ENCODE results near the gene DNASE1. TPM values are rescaled to one million over a fixed set of nuclear protein-coding genes. Genes with fewer than 3 reads are reported as not detected.

The DNASE1 gene
- total RNA-seq, 1 experiment from 2014 or later = 11.0 TPM

DNA sequence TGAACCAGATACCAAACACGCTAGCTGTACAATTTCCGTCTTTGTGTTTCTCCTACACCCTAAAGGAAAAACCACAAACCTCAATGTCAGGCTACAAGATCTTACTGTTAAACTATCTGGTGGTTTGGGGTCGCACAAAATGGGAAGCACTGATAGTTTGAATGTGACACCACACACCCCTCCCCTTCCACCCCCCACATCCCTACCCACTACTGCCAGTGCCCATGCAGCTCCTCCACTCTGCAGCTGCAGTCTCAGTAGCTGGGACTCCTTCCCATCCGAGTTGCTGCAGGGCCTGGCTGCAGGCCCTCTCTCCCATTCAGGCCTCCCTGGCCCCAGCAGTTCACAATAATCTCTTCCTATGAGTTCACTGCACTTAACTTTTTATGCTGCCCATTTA is 44.5 kb downstream of the DNASE1 start:
- ChIA-PET POLR2A (no interaction called here), RAD21 (ENCODE audit: low non-redundant PET in 1 of 2, low total read pairs in 2 of 2, uncharacterized antibody in 2 of 2, unreplicated experiment in 2 of 2) (no interaction called here), CTCF (no interaction called here)
- Histone ChIP-seq H4K20me1 (ENCODE audit: insufficient read depth) (0 out of 2 replicates have a peak, but pooled peaks cover 7% of the 10 kb centered on the region), H3K9me3 (ENCODE audit: control insufficient read depth in 1 of 2, insufficient read depth in 1 of 2, low read depth in 1 of 2, low read length in 2 of 2) (no peaks in the 10 kb centered on the region), H3K36me3 (ENCODE audit: control insufficient read depth in 1 of 2, insufficient read depth in 2 of 2, low read length in 2 of 2) (peaks cover 0 to 9% of the 10 kb centered on the region in 2 experiments), H3K27me3 (ENCODE audit: insufficient read depth, low read length) (no peaks in the 10 kb centered on the region), H3K9ac (ENCODE audit: low read length) (no peak overlapping the region), H3K79me2 (ENCODE audit: insufficient read depth, low read length) (peaks cover 99% of the 10 kb centered on the region), H3K9me2 (ENCODE audit: insufficient read depth) (no peaks in the 10 kb centered on the region), H2AFZ (ENCODE audit: low read depth, low read length, poor library complexity, severe bottlenecking) (no peak overlapping the region), H3K4me1 (ENCODE audit: control insufficient read depth in 1 of 2, insufficient read depth in 2 of 2, low read length in 2 of 2) (no peaks in the 10 kb centered on the region), H3K4me2 (ENCODE audit: low read length) (no peak overlapping the region), H3K4me3 (replicated peaks in 1 of 2; ENCODE audit: low read depth in 1 of 2, low read length in 2 of 2) (no peak overlapping the region), H3K27ac (ENCODE audit: low read depth, low read length) (no peak overlapping the region)
- intact Hi-C loops (cut with micrococcal nuclease) = no loop called here
- no TSS peak for BruUV-seq (replicated peaks)
- DNase-seq (ENCODE audit: low read depth, low spot score) (no peak), ATAC-seq (no peak)
- TF ChIP-seq RAD21 (IDR thresholded peaks at IDR 0.05; ENCODE audit: low read depth) (no peak), FOSL1 (IDR thresholded peaks at IDR 0.05; ENCODE audit: low read depth) (no peak), SRF (IDR thresholded peaks at IDR 0.05; ENCODE audit: low read depth) (no peak), POLR2AphosphoS5 (IDR thresholded peaks at IDR 0.05; ENCODE audit: low read depth, low read length) (no peak), ELF1 (IDR thresholded peaks at IDR 0.05; ENCODE audit: borderline replicate concordance, low read depth) (no peak), EGR1 (IDR thresholded peaks at IDR 0.05; ENCODE audit: low read depth) (no peak), TCF7L2 (IDR thresholded peaks at IDR 0.05; ENCODE audit: borderline replicate concordance, extremely low read depth, insufficient read depth, insufficient read length) (no peak), ZFX (IDR thresholded peaks at IDR 0.05) (no peak), EZH2phosphoT487 (IDR thresholded peaks at IDR 0.05; ENCODE audit: borderline replicate concordance) (no peak), CEBPB (IDR thresholded peaks at IDR 0.05; ENCODE audit: low read depth) (no peak)

DNA sequence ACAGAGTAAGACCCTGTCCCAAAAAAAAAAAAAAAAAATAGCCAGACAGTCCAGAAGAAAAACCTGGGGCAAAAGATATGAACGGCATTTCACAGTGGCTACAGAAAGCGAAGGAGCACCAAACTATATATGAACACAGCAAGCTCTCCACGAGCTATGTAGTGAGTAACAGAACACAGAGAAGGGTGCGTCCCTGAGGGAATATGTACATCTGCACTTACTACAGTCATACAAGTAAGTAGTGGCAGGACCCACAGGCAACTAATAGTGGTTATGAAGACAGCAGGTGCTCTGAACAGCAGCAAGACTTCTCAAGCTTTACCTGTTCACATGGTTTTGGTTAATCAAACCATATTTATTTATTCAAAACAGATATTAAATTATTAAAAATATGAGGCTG is 47.0 kb downstream of the DNASE1 start:
- Histone ChIP-seq H3K27me3 (ENCODE audit: insufficient read depth, low read length) (no peaks in the 10 kb centered on the region), H3K9ac (ENCODE audit: low read length) (no peak overlapping the region), H3K36me3 (ENCODE audit: control insufficient read depth in 1 of 2, insufficient read depth in 2 of 2, low read length in 2 of 2) (no peaks in the 10 kb centered on the region; a peak in 4 of 4 replicates), H3K4me2 (ENCODE audit: low read length) (no peak overlapping the region), H3K4me1 (ENCODE audit: control insufficient read depth in 1 of 2, insufficient read depth in 2 of 2, low read length in 2 of 2) (no peaks in the 10 kb centered on the region), H3K9me3 (ENCODE audit: control insufficient read depth in 1 of 2, insufficient read depth in 1 of 2, low read depth in 1 of 2, low read length in 2 of 2) (no peaks in the 10 kb centered on the region), H3K9me2 (ENCODE audit: insufficient read depth) (no peaks in the 10 kb centered on the region), H3K4me3 (replicated peaks in 1 of 2; ENCODE audit: low read depth in 1 of 2, low read length in 2 of 2) (no peak overlapping the region), H3K79me2 (ENCODE audit: insufficient read depth, low read length) (peaks cover 96% of the 10 kb centered on the region), H2AFZ (ENCODE audit: low read depth, low read length, poor library complexity, severe bottlenecking) (no peak overlapping the region), H3K27ac (ENCODE audit: low read depth, low read length) (no peak overlapping the region), H4K20me1 (ENCODE audit: insufficient read depth) (peaks cover 12% of the 10 kb centered on the region; the same call in 1 of the 2 replicates)
- DNase-seq (ENCODE audit: low read depth, low spot score) (no peak), ATAC-seq (no peak)
- RAD21 ChIA-PET (ENCODE audit: low non-redundant PET in 1 of 2, low total read pairs in 2 of 2, uncharacterized antibody in 2 of 2, unreplicated experiment in 2 of 2) = no interaction called here
- no peak for TF ChIP-seq SRF (IDR thresholded peaks at IDR 0.05; ENCODE audit: low read depth)
- no peak for TF ChIP-seq POLR2AphosphoS5 (IDR thresholded peaks at IDR 0.05; ENCODE audit: low read depth, low read length)
- intact Hi-C loops (cut with micrococcal nuclease) = no loop called here
- CTCF ChIA-PET = interaction anchor here (1.3 kb wide), 1 partner anchor 11 kb away, joined by 3 read pairs; no protein-coding TSS in a partner anchor
- POLR2A ChIA-PET = no interaction called here
- BruUV-seq (replicated peaks) = no TSS peak

All from HCT116 (cell line).